ENCODE data around the gene MUC4.
"Not testable (repeated sequence)": the region's sequence is repeated elsewhere in the genome, so short reads cannot be mapped to it uniquely, and the experiment has no call there.

Gene MUC4

DNA sequence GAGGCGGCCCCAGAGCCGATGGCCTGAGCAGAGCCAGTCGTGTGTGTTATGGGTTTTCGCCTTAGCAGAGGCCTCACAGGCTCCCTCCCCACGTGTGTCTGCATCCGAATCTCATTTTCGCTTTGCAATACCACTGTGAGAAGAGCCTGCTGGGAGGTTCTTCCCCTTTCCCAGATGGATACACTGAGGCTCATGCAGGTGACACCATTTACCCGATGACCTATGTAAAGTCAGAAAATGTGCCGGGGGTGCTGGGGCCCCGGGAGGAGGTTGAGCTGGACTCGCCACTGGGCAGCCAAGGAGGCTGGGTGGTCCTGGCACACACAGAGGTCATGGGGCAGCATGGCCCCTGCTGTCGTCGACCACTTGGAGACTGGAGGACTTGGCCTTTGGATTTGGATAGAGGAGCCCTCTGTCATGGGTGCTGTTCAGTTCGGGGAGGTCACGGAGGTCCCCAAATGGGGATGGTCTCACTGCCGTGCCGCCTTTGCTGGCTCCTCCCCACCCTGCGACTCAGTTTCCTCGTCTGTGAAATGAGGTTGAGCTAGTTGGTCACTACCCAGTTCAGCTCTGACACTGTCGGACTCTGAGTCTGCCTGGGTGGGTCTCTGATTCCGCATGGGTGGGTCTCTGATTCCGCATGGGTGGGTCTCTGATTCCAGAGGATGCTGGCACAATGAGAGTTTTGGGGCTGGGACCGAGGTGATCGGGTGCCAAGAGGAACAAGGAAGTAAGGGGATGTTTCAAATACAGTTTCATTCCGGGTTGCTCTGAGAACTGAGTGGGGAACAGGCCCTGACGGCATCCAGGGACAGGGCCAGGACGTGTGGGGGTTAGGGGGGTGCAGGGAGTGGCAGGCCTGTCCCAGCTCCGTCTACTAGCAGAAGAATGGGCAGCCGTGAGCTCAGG, 23.2 kb upstream of the MUC4 start:
- no peak for DNase-seq

GRCh38 chr3:195829897-195830254, 18.1 kb upstream of the MUC4 start:
- DNase-seq: no peak

DNA sequence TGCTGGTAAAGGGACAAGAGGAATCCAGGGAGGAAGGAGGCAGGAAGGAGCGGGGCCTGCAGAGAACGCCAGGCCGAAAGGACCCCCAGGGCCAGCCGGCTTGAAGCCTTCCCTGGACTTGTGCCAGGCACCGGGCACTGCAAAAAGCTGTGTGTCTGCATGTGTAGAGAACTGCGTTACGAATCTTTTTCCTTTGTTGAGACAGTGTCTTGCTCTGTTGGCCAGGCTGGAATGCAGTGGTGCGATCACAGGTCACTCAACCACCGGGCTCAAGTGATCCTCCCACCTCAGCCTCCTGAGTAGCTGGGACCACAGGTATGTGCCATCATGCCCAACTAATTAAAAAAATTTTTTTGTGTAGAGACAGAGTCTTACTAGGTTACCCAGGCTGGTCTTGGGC, 17.0 kb upstream of the MUC4 start:
- DNase-seq: no peak

DNA sequence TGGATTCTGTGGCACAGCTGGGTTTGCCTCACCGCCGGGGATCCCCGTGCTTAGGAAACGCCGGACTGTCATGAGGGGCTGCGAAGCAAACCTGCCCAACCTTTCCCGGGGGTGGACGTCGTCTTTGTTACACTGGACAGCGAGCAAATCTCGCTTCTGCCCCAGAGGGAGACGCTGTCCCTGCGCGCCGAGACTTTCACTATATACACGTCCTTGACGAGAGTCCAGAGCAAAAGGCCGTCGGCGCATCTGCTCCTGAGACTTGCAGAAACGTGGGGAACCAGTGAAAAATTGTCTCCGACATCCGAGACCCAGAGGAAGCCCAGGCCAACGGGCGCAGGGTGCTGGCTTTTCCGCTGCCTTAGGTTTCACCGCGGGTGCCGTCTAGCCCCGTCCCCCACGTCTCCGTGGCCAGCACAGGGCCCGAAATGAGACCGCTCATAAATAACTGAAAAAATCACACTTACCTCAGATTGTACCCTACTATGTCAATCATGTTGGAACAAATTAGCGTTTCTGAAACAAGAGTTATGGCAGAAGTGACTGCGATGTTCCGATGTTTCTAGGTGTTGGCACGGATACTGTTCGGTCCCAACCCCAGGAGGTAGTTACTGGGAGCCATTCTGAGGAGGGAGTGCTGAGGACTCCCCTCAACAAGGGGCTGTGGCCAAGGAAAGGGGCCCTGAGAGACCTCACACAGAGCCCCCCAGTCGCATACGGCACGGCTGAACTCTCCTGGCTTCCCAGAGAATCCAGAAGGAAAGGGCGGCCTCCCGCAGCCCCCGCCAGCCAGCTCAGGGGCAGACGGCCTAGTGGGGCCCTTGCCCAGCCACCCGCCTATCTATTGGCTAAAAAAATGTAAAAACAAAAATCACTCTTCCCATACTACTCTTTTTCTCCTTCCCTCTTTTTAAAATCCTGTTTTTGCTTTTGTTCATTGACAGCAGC, 14.4 kb upstream of the MUC4 start:
- no peak for DNase-seq

DNA sequence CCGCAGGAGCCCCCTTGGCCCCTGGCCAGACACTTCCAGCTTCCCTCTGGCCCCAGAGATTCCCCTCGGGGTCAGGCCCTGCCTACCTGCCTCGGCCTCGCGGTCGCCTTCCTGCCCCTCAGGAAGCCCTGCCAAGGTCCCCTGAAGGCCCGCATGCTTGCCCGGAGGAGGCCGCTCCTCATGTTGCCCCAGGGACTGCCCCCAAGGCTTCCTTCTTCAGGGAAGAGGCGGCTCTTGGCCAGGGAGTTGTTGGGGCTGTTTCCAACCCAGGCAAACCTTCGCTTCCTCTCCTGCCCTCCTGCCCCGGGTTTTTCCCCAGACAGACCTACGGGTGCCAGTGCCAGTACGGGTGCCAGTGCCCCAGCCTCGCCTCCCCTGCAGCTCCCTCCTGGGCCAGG, 13.5 kb upstream of the MUC4 start:
- no peak for DNase-seq

DNA sequence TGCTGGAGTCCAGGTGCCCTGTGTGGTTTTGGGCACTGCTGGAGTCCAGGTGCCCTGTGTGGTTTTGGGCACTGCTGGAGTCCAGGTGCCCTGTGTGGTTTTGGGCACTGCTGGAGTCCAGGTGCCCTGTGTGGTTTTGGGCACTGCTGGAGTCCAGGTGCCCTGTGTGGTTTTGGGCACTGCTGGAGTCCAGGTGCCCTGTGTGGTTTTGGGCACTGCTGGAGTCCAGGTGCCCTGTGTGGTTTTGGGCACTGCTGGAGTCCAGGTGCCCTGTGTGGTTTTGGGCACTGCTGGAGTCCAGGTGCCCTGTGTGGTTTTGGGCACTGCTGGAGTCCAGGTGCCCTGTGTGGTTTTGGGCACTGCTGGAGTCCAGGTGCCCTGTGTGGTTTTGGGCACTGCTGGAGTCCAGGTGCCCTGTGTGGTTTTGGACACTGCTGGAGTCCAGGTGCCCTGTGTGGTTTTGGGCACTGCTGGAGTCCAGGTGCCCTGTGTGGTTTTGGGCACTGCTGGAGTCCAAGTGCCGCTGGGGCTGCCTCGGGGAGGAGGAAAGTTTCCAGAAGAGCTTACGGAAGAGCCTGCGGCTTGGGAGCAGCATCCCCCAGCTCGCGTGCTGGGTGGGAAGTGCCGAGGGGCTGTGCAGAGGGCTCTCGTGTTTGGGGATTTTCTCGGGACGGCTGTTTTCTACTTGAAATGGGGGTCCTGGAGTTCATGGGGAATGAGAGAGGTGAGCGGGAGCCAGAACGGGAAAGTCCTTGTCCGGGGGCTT, 12.9 kb upstream of the MUC4 start:
- not testable (repeated sequence) for DNase-seq

- DNase-seq: no peak
Observed at GRCh38 chr3:195823999-195824398, 12.3 kb upstream of the MUC4 start.

DNA sequence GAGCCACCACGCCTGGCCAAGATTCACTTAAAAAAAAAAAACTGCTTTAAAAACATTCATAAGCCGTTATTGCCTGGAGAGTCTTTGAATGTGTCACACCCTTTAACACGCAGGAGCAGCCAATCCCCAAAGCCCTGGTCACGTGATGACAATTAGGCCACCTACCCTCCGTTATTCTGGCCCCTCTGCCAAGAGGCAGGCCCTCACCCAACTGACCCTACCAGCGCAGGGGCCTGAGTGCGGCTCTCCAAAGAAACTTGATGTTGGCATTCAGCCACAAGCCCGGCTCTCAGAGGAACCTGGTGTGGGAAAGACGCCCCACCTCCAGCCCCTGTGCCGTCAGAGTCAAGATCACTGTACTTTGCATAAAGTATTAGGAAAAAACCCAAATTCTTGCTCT, 11.6 kb upstream of the MUC4 start:
- DNase-seq: no peak

GRCh38 chr3:195822131-195822696, 10.5 kb upstream of the MUC4 start:
- no peak for DNase-seq

DNA sequence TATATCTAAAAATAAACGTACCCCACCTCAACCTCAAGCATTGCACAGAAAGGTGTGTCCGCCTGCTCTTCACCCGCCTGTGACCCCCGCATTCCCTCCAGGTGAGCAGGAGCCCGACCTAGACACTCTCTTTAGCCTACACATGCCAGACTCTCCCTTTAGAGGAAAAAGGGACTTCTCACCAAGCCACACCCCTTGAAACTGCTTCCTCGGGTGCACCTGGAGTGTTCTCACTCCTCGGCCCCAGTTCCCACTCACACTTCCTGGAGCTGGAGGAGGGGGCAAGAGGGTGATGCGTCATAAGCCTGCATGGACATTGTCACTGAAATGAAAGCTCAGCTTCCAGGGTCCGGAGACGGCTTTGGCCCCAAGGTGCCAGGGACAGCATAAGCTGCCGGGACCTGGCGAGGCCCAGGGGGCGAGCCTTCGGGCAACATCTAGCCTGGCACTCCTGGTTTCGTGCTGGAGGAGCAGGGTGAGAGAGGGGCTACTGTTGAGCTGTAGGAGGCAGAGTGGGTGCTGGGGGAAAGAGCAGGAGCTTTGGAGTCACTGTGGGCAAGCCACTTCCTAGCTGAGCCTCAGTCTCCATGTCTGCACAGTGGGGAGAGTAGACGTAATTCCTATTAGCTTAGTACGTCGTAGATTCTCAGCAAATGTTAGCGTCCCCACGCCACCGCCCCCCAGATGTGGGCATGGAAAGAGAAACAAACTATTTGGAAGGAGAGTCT, 9.8 kb upstream of the MUC4 start:
- no peak for DNase-seq

- no peak for DNase-seq
Observed at GRCh38 chr3:195820901-195821300, 9.2 kb upstream of the MUC4 start.

DNA sequence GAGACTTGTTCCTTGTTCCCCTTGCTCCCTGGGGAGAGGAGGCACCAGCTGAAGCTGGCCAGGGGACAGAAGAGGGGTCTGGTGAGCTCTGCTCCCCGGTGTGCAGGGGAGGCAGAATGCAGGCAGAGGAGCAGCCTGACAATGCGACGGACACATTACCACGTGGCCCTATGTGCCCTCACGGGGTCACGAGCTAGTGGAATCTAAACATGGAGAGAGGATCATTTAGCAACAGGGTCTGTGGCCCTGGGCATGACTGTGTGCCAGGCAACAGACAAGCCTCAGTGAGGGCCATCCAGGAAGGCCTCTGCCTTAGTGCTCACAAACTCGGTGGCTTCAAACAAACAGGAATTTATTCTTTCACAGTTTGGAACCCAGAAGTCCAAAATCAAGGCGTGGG, 8.5 kb upstream of the MUC4 start:
- no peak for DNase-seq

DNA sequence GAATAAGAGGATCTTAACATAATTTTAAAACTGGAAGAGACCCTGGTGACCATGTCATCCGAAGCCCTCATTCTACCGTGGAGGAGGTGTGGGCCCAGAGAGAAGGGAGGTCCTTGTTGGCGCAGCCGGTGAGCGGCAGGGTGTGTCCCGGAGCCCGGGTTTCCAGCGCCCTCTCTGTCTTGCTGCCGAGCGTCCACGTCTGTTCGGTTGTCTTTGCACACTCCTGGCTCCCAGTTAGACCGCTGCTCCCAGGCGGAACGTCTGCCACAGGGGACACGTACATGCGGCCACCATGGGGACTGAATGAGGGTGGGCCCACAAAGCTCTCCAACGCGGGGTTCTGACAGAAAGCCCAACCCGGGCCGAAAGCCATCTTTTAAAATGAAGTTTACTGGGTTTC, 6.6 kb upstream of the MUC4 start:
- no peak for DNase-seq

- DNase-seq: no peak
Observed at GRCh38 chr3:195817578-195818135, 5.9 kb upstream of the MUC4 start.

DNA sequence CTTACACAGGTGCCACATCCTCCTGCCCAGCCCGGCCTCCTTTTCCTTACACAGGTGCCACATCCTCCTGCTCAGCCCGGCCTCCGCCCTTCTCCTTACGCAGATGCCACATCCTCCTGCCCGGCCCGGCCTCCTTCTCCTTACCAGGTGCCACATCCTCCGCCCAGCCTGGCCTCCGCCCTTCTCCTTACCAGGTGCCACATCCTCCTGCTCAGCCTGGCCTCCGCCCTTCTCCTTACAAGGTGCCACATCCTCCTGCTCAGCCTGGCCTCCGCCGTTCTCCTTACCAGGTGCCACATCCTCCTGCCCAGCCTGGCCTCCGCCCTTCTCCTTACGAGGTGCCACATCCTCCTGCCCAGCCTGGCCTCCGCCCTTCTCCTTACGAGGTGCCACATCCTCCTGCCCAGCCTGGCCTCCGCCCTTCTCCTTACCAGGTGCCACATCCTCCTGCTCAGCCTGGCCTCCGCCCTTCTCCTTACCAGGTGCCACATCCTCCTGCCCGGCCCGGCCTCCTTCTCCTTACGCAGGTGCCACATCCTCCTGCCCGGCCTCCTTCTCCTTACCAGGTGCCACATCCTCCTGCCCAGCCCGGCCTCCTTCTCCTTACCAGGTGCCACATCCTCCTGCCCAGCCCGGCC, 4.7 kb upstream of the MUC4 start:
- not testable (repeated sequence) for DNase-seq

DNA sequence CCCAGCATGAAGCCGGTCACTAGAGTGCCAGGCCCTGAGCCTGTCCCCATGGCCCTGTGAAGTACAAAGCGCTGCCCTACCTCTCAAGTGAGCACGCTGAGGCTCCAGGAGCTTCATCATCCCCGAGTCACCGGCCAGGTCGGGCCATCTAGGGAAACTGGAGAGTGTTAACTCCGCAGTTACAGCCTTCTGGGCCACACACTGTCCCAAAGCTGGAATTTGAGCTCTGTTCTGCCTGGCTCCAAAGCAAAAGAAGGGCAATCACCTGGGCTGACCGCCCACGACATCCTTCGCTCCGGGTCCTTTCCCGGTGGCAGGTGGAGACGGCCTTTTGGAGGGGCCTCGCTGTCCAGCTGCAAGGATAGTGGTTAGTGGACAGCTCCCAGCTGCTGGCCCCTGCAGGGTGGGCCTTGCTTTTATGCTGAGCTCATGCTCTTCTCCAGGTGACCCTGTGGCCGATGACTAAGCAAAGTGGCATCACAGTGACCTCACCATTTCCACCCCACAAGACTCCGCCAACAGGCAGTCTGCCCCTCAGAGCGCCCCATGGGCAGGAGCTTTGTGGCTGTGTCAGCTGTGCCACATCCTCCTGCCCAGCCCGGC, 3.5 kb upstream of the MUC4 start:
- DNase-seq: no peak

- DNase-seq: no peak
Observed at GRCh38 chr3:195813916-195814640, 2.3 kb upstream of the MUC4 start.

GRCh38 chr3:195812366-195812765, 637 bp upstream of the MUC4 start:
- no peak for DNase-seq

DNA sequence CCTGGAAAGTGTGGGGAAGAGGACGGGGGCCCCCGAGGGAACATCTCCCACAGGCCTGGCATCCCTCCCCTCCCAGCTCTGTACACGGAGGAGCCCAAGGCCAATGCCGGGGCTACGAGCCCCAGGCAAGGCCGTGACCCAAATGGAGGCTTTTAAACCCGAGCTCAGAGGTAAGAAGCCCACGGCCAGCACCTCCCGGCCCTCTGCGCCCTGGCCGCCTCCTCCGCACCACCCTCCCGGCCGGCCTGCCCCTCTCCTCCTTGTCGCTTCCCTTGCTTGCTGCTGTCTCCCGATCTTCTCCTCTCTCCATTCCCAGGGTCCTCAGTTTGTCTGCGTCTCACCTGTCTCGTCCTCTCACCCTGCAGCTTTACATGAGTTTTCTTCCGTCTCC, 1.3 kb downstream of the MUC4 start:
- no peak for DNase-seq

GRCh38 chr3:195809796-195810454, 1.8 kb downstream of the MUC4 start:
- no peak for DNase-seq

Data from stimulated activated CD4-positive, alpha-beta T cell treated with anti-CD3 and anti-CD28 coated beads, Interleukin-4, amount 100 ng/mL, for 1 hour (primary cell).